Measurements from ENCODE around the gene JARID2. TPM values are rescaled to one million over a fixed set of nuclear protein-coding genes. Genes with fewer than 3 reads are reported as not detected.

The JARID2 gene
- total RNA-seq, 1 experiment from 2014 or later: 23.6 TPM

DNA sequence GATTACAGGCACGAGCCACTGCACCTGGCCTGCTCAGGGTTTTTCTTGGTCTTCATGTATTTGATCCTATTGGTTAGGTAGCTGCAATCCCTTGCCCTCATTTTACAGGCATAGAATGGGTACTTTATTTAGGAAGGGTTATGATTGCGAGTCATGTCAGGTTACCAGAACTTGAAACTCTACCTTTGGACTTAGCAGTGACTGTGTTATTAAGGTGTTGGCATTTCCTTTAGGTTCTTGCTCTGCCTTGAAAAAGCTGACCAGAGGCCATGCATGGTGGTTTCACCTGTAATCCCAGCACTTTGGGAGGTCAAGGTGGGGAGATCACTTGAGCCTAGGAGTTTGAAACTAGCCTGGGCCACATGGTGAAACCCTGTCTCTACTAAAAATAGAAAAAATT, 24.5 kb downstream of the JARID2 start:
- H3K27me3 ChIP-seq (ENCODE audit: insufficient read depth, low read length): no peaks in the 10 kb centered on the region
- peaks cover 0 to 21% of the 10 kb centered on the region in 2 experiments; a peak in 1 of 4 replicates for H3K4me1 ChIP-seq (ENCODE audit: control insufficient read depth in 1 of 2, insufficient read depth in 2 of 2, low read length in 2 of 2)
- POLR2A ChIA-PET: no interaction called here
- ATAC-seq (no peak), DNase-seq (ENCODE audit: low read depth, low spot score) (no peak)
- RAD21 ChIA-PET (ENCODE audit: low non-redundant PET in 1 of 2, low total read pairs in 2 of 2, uncharacterized antibody in 2 of 2, unreplicated experiment in 2 of 2): no interaction called here
- no peaks in the 10 kb centered on the region for H4K20me1 ChIP-seq (ENCODE audit: insufficient read depth)
- no peaks in the 10 kb centered on the region for H3K36me3 ChIP-seq (ENCODE audit: control insufficient read depth in 1 of 2, insufficient read depth in 2 of 2, low read length in 2 of 2)
- CTCF ChIA-PET: no interaction called here
- H3K9me2 ChIP-seq (ENCODE audit: insufficient read depth): no peaks in the 10 kb centered on the region
- no peak overlapping the region for H2AFZ ChIP-seq (ENCODE audit: low read depth, low read length, poor library complexity, severe bottlenecking)
- H3K4me3 ChIP-seq (replicated peaks in 1 of 2; ENCODE audit: low read depth in 1 of 2, low read length in 2 of 2): no peak overlapping the region
- H3K4me2 ChIP-seq (ENCODE audit: low read length): no peak overlapping the region
- TF ChIP-seq EZH2phosphoT487 (IDR thresholded peaks at IDR 0.05; ENCODE audit: borderline replicate concordance): no peak
- TF ChIP-seq, protein P1, sequence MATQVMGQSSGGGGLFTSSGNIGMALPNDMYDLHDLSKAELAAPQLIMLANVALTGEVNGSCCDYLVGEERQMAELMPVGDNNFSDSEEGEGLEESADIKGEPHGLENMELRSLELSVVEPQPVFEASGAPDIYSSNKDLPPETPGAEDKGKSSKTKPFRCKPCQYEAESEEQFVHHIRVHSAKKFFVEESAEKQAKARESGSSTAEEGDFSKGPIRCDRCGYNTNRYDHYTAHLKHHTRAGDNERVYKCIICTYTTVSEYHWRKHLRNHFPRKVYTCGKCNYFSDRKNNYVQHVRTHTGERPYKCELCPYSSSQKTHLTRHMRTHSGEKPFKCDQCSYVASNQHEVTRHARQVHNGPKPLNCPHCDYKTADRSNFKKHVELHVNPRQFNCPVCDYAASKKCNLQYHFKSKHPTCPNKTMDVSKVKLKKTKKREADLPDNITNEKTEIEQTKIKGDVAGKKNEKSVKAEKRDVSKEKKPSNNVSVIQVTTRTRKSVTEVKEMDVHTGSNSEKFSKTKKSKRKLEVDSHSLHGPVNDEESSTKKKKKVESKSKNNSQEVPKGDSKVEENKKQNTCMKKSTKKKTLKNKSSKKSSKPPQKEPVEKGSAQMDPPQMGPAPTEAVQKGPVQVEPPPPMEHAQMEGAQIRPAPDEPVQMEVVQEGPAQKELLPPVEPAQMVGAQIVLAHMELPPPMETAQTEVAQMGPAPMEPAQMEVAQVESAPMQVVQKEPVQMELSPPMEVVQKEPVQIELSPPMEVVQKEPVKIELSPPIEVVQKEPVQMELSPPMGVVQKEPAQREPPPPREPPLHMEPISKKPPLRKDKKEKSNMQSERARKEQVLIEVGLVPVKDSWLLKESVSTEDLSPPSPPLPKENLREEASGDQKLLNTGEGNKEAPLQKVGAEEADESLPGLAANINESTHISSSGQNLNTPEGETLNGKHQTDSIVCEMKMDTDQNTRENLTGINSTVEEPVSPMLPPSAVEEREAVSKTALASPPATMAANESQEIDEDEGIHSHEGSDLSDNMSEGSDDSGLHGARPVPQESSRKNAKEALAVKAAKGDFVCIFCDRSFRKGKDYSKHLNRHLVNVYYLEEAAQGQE (IDR thresholded peaks at IDR 0.05; ENCODE audit: low read depth): no peak
- no peak for TF ChIP-seq POLR2AphosphoS5 (IDR thresholded peaks at IDR 0.05; ENCODE audit: low read depth, low read length)
- no peak for TF ChIP-seq SIN3A (IDR thresholded peaks at IDR 0.05; ENCODE audit: low read depth)
- TF ChIP-seq, protein P2, sequence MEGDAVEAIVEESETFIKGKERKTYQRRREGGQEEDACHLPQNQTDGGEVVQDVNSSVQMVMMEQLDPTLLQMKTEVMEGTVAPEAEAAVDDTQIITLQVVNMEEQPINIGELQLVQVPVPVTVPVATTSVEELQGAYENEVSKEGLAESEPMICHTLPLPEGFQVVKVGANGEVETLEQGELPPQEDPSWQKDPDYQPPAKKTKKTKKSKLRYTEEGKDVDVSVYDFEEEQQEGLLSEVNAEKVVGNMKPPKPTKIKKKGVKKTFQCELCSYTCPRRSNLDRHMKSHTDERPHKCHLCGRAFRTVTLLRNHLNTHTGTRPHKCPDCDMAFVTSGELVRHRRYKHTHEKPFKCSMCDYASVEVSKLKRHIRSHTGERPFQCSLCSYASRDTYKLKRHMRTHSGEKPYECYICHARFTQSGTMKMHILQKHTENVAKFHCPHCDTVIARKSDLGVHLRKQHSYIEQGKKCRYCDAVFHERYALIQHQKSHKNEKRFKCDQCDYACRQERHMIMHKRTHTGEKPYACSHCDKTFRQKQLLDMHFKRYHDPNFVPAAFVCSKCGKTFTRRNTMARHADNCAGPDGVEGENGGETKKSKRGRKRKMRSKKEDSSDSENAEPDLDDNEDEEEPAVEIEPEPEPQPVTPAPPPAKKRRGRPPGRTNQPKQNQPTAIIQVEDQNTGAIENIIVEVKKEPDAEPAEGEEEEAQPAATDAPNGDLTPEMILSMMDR (IDR thresholded peaks at IDR 0.05 in 2 of 3, conservative IDR thresholded peaks at IDR 0.05 in 1 of 3; ENCODE audit: borderline replicate concordance in 1 of 3, insufficient read depth in 1 of 3, low read depth in 2 of 3, low read length in 2 of 3): no peak
- no peak for TF ChIP-seq EZH2 (IDR thresholded peaks at IDR 0.05)
- no peak for TF ChIP-seq ZNF274 (IDR thresholded peaks at IDR 0.05; ENCODE audit: low read depth, low read length)
- no peak for TF ChIP-seq SRF (IDR thresholded peaks at IDR 0.05; ENCODE audit: low read depth)
- TF ChIP-seq CBX3 (IDR thresholded peaks at IDR 0.05; ENCODE audit: low read depth): no peak
- TF ChIP-seq, protein P3, sequence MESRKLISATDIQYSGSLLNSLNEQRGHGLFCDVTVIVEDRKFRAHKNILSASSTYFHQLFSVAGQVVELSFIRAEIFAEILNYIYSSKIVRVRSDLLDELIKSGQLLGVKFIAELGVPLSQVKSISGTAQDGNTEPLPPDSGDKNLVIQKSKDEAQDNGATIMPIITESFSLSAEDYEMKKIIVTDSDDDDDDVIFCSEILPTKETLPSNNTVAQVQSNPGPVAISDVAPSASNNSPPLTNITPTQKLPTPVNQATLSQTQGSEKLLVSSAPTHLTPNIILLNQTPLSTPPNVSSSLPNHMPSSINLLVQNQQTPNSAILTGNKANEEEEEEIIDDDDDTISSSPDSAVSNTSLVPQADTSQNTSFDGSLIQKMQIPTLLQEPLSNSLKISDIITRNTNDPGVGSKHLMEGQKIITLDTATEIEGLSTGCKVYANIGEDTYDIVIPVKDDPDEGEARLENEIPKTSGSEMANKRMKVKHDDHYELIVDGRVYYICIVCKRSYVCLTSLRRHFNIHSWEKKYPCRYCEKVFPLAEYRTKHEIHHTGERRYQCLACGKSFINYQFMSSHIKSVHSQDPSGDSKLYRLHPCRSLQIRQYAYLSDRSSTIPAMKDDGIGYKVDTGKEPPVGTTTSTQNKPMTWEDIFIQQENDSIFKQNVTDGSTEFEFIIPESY (IDR thresholded peaks at IDR 0.05; ENCODE audit: extremely low read depth, insufficient replicate concordance, low read length): no peak
- TF ChIP-seq FOSL1 (IDR thresholded peaks at IDR 0.05; ENCODE audit: low read depth): no peak
- TF ChIP-seq ZFX (IDR thresholded peaks at IDR 0.05): no peak
- no peak for TF ChIP-seq JUND (IDR thresholded peaks at IDR 0.05)
- TF ChIP-seq POLR2A (IDR thresholded peaks at IDR 0.05; ENCODE audit: borderline replicate concordance, extremely low read depth, insufficient read depth, insufficient read length): no peak
- TF ChIP-seq EGR1 (IDR thresholded peaks at IDR 0.05; ENCODE audit: low read depth): no peak
- TF ChIP-seq CEBPB (IDR thresholded peaks at IDR 0.05; ENCODE audit: low read depth): no peak
- TF ChIP-seq, protein P4, sequence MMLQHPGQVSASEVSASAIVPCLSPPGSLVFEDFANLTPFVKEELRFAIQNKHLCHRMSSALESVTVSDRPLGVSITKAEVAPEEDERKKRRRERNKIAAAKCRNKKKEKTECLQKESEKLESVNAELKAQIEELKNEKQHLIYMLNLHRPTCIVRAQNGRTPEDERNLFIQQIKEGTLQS (IDR thresholded peaks at IDR 0.05): no peak
- no peak for TF ChIP-seq ELF1 (IDR thresholded peaks at IDR 0.05; ENCODE audit: borderline replicate concordance, low read depth)
- H3K27ac ChIP-seq (ENCODE audit: low read depth, low read length): no peak overlapping the region
- intact Hi-C loops (cut with micrococcal nuclease): no loop called here
- H3K9ac ChIP-seq (ENCODE audit: low read length): no peak overlapping the region
- BruUV-seq (replicated peaks): no TSS peak
- H3K9me3 ChIP-seq (ENCODE audit: control insufficient read depth in 1 of 2, insufficient read depth in 1 of 2, low read depth in 1 of 2, low read length in 2 of 2): no peaks in the 10 kb centered on the region
- H3K79me2 ChIP-seq (ENCODE audit: insufficient read depth, low read length): peaks cover 94% of the 10 kb centered on the region
